ENCODE data around the gene MRPL44.

The MRPL44 gene

DNA sequence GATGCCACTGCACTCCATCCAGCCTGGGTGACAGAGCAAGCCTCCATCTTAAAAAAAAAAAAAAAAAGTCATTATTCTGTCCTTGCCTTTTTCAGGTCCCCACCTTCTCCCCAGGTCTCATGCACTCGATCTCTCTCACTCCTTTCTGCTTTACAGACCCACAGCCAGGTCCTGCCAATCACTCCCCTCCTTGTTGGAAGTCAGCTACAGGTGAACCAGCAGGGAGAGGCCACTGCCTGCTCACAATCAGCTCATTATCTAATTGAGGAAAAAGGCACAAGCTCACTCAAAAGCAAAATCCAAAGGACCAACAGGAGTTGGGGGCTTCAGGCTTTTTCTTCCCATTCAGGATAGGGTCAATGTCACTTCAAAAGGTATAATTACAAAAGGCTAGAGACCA lies 14.1 kb upstream of the MRPL44 start:
- no peak overlapping the region for H3K27ac ChIP-seq (replicated peaks)
- no peaks in the 10 kb centered on the region for H3K27me3 ChIP-seq (ENCODE audit: insufficient read depth, poor library complexity, severe bottlenecking)
- H3K4me3 ChIP-seq (replicated peaks; ENCODE audit: insufficient read depth, low read length) = no peak overlapping the region

DNA sequence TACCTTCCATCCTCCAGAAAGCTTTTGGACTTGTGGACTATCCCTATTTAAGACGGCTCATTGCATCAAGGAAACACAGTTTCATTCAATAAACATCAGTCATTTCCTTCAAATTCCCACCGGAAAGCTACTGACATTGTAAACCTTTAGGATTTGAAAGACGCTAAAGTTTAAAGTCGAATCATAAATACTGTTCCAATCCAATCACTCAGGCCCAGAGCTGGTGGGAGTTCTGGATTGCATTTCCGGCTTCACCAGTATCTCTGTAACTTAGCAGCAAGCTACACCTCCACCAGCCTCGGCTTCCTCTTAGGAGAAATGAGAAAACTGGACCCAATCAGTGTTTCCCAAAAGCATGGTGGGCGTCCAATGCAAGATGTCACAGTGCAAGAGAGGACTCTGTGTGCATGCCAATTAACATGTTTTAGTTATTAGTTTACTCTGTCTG lies 13.7 kb upstream of the MRPL44 start:
- Histone ChIP-seq H3K4me3 (replicated peaks; ENCODE audit: insufficient read depth, low read length) (peak overlapping the region; percentile 98), H3K27ac (replicated peaks) (no peak overlapping the region)

More for the DNA sequence above, 14.1 kb upstream of the MRPL44 start:
- TF ChIP-seq SPI1 (IDR thresholded peaks at IDR 0.05; ENCODE audit: borderline replicate concordance, low read depth) = no peak
- TF ChIP-seq POLR2AphosphoS5 (IDR thresholded peaks at IDR 0.05; ENCODE audit: low read depth) = no peak
- TF ChIP-seq, protein P1, sequence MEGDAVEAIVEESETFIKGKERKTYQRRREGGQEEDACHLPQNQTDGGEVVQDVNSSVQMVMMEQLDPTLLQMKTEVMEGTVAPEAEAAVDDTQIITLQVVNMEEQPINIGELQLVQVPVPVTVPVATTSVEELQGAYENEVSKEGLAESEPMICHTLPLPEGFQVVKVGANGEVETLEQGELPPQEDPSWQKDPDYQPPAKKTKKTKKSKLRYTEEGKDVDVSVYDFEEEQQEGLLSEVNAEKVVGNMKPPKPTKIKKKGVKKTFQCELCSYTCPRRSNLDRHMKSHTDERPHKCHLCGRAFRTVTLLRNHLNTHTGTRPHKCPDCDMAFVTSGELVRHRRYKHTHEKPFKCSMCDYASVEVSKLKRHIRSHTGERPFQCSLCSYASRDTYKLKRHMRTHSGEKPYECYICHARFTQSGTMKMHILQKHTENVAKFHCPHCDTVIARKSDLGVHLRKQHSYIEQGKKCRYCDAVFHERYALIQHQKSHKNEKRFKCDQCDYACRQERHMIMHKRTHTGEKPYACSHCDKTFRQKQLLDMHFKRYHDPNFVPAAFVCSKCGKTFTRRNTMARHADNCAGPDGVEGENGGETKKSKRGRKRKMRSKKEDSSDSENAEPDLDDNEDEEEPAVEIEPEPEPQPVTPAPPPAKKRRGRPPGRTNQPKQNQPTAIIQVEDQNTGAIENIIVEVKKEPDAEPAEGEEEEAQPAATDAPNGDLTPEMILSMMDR (IDR thresholded peaks at IDR 0.05; ENCODE audit: insufficient read depth, low read length) = no peak
- DNase-seq (ENCODE audit: low read depth in 1 of 2, low spot score in 1 of 2) = no peak

DNA sequence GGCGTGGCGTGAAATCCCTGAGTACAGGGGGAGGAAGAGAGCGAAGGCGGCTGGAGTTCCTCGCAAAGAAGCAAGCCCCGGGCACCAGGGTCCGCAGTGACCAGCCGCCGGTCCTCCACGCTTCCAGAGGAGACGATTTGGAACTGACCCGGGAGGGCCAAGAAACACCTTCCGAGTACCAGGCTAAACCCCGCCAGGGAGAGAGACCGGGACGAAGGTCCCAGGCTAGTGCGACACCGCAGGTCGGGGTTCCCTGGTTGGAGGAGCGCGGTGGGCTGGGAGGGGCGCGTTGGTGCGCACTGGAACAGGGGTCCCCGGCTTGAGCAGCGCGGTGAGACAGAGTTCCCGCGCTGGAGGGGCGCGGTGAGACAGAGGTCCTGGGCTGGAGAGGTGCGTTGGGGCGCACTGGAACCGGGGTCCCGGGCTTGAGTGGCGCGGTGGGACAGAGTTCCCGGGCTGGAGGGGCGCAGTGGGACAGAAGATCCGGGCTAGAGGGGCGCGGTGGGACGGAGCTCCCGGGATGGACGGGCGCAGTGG lies 13.0 kb upstream of the MRPL44 start:
- Histone ChIP-seq H3K4me3 (replicated peaks; ENCODE audit: insufficient read depth, low read length) (peak overlapping the region; percentile 98), H3K27ac (replicated peaks) (peak overlapping the region; percentile 73), H3K27me3 (ENCODE audit: insufficient read depth, poor library complexity, severe bottlenecking) (no peaks in the 10 kb centered on the region)
- TF ChIP-seq GABPA (IDR thresholded peaks at IDR 0.05; ENCODE audit: low read depth) (no peak), POLR2AphosphoS5 (IDR thresholded peaks at IDR 0.05; ENCODE audit: low read depth) (no peak), SPI1 (IDR thresholded peaks at IDR 0.05; ENCODE audit: borderline replicate concordance, low read depth) (no peak)
- TF ChIP-seq, protein P2, sequence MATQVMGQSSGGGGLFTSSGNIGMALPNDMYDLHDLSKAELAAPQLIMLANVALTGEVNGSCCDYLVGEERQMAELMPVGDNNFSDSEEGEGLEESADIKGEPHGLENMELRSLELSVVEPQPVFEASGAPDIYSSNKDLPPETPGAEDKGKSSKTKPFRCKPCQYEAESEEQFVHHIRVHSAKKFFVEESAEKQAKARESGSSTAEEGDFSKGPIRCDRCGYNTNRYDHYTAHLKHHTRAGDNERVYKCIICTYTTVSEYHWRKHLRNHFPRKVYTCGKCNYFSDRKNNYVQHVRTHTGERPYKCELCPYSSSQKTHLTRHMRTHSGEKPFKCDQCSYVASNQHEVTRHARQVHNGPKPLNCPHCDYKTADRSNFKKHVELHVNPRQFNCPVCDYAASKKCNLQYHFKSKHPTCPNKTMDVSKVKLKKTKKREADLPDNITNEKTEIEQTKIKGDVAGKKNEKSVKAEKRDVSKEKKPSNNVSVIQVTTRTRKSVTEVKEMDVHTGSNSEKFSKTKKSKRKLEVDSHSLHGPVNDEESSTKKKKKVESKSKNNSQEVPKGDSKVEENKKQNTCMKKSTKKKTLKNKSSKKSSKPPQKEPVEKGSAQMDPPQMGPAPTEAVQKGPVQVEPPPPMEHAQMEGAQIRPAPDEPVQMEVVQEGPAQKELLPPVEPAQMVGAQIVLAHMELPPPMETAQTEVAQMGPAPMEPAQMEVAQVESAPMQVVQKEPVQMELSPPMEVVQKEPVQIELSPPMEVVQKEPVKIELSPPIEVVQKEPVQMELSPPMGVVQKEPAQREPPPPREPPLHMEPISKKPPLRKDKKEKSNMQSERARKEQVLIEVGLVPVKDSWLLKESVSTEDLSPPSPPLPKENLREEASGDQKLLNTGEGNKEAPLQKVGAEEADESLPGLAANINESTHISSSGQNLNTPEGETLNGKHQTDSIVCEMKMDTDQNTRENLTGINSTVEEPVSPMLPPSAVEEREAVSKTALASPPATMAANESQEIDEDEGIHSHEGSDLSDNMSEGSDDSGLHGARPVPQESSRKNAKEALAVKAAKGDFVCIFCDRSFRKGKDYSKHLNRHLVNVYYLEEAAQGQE (IDR thresholded peaks at IDR 0.05; ENCODE audit: insufficient replicate concordance, low read depth) = no peak
- TF ChIP-seq, protein P1 (IDR thresholded peaks at IDR 0.05; ENCODE audit: insufficient read depth, low read length) = no peak
- peak in 1 of 2 experiments; percentile 18 for DNase-seq (ENCODE audit: low read depth in 1 of 2, low spot score in 1 of 2)

More for the DNA sequence above, 13.7 kb upstream of the MRPL44 start:
- DNase-seq (ENCODE audit: low read depth in 1 of 2, low spot score in 1 of 2) = no peak
- TF ChIP-seq GABPA (IDR thresholded peaks at IDR 0.05; ENCODE audit: low read depth) = no peak
- TF ChIP-seq, protein P2 (IDR thresholded peaks at IDR 0.05; ENCODE audit: insufficient replicate concordance, low read depth) = no peak
- no peak for TF ChIP-seq SPI1 (IDR thresholded peaks at IDR 0.05; ENCODE audit: borderline replicate concordance, low read depth)
- TF ChIP-seq, protein P1 (IDR thresholded peaks at IDR 0.05; ENCODE audit: insufficient read depth, low read length) = no peak
- no peaks in the 10 kb centered on the region for H3K27me3 ChIP-seq (ENCODE audit: insufficient read depth, poor library complexity, severe bottlenecking)

Data from HL-60 (cell line).